IMR-90 (cell line): ENCODE data around the gene EPC2. TPM values are rescaled to one million over a fixed set of nuclear protein-coding genes. Genes with fewer than 3 reads are reported as not detected.

ENCODE experiments used
- ATAC-seq: fragments of 200-7000 bp; cut with Tn5 transposase; 2 replicates; pipeline ENCODE4 v1.9.1; 2020; ENCODE audit warnings: low read depth, mild to moderate bottlenecking, moderate library complexity
- BruUV-seq: library from RNA; stranded (reverse); fragments of 400-500 nt; replicated peaks from 2 replicates; lab custom pipeline; 2021; lab: Mats Ljungman, UMichigan
- CTCF ChIA-PET: fragments of 300-600 bp; formaldehyde crosslinking; extraction: SDS; loops from one replicate; lab custom pipeline; 2021; ENCODE audit warnings: antibody characterized with exemption; lab: Yijun Ruan, JAX
- POLR2A ChIA-PET: fragments of 300-600 bp; sonication (Branson Sonifier 250); formaldehyde crosslinking; loops from one replicate; lab custom pipeline; 2022; ENCODE audit warnings: antibody characterized with exemption; ENCODE audit not compliant: unreplicated experiment; lab: Charles Lee
- DNase-seq: peaks from one replicate; pipeline ENCODE4 v3.0.0; 2013
- H2AFZ ChIP-seq: replicated peaks from 2 replicates; pipeline ENCODE3; 2013; ENCODE audit warnings: low read length, mild to moderate bottlenecking; ENCODE audit not compliant: poor library complexity
- H2AK5ac ChIP-seq: 2 replicates; pipeline ENCODE4 v1.6.1; 2013; ENCODE audit warnings: low read depth, low read length, inconsistent platforms
- H2AK9ac ChIP-seq: replicated peaks from 2 replicates; pipeline ENCODE3; 2013; ENCODE audit warnings: mild to moderate bottlenecking, low read depth, low read length, moderate library complexity; ENCODE audit not compliant: poor library complexity
- H2BK120ac ChIP-seq: 2 replicates; pipeline ENCODE4 v1.6.1; 2013; ENCODE audit warnings: low read depth, low read length, inconsistent platforms
- H2BK15ac ChIP-seq: 3 replicates; pipeline ENCODE4 v1.6.1; 2013; ENCODE audit warnings: low read depth, low read length, inconsistent platforms
- H2BK20ac ChIP-seq: 2 replicates; pipeline ENCODE4 v1.6.1; 2013; ENCODE audit warnings: low read depth, mild to moderate bottlenecking, inconsistent platforms, low read length, moderate library complexity
- H2BK5ac ChIP-seq: 2 replicates; pipeline ENCODE4 v1.6.1; 2013; ENCODE audit warnings: mild to moderate bottlenecking, low read depth, low read length, inconsistent platforms; ENCODE audit not compliant: poor library complexity, severe bottlenecking
- H3K14ac ChIP-seq: replicated peaks from 2 replicates; pipeline ENCODE4 v1.6.1; 2013; ENCODE audit warnings: low read depth, low read length, inconsistent platforms
- H3K18ac ChIP-seq: 2 replicates; pipeline ENCODE4 v1.6.1; 2013; ENCODE audit warnings: low read depth, low read length, control low read depth
- H3K23ac ChIP-seq: 2 replicates; pipeline ENCODE4 v1.6.1; 2013; ENCODE audit warnings: low read depth, low read length, inconsistent platforms
- H3K27ac ChIP-seq: 2 replicates; pipeline ENCODE4 v1.5.1; 2013; ENCODE audit warnings: mild to moderate bottlenecking, control low read depth, low read length; ENCODE audit not compliant: insufficient read depth
- H3K27me3 ChIP-seq: 2 replicates; pipeline ENCODE4 v1.6.1; 2013; ENCODE audit warnings: low read length; ENCODE audit not compliant: control insufficient read depth, insufficient read depth
- H3K36me3 ChIP-seq: 2 replicates; pipeline ENCODE4 v1.6.1; 2013; ENCODE audit warnings: low read length, mixed read lengths; ENCODE audit not compliant: control insufficient read depth, insufficient read depth
- H3K4ac ChIP-seq: 2 replicates; pipeline ENCODE4 v1.6.1; 2013; ENCODE audit warnings: low read depth, low read length, inconsistent platforms
- H3K4me1 ChIP-seq: 2 replicates; pipeline ENCODE4 v1.6.1; 2013; ENCODE audit warnings: low read length, mixed read lengths; ENCODE audit not compliant: control insufficient read depth, insufficient read depth
- H3K4me2 ChIP-seq: 2 replicates; pipeline ENCODE4 v1.6.1; 2013; ENCODE audit warnings: low read depth, mild to moderate bottlenecking, control low read depth, low read length, moderate library complexity
- H3K4me3 ChIP-seq: 2 replicates; pipeline ENCODE4 v1.5.1; 2013; ENCODE audit warnings: low read depth, mild to moderate bottlenecking, control low read depth, low read length, moderate library complexity; ENCODE audit not compliant: insufficient read depth
- H3K56ac ChIP-seq: 2 replicates; pipeline ENCODE4 v1.6.1; 2013; ENCODE audit warnings: low read length, inconsistent platforms; ENCODE audit not compliant: insufficient read depth; ENCODE audit errors: extremely low read depth
- H3K79me1 ChIP-seq, 2 experiments: 2 replicates each; pipeline ENCODE4 v1.6.1; 2013; ENCODE audit warnings: low read length in 2 of 2, inconsistent platforms in 1 of 2, low read depth in 1 of 2
- H3K9ac ChIP-seq: 2 replicates; pipeline ENCODE4 v1.6.1; 2013; ENCODE audit warnings: low read depth, low read length, control low read depth
- H3K9me1 ChIP-seq: 2 replicates; pipeline ENCODE4 v1.6.1; 2013; ENCODE audit warnings: low read length, inconsistent platforms; ENCODE audit not compliant: insufficient read depth
- H3K9me3 ChIP-seq: 2 replicates; pipeline ENCODE4 v1.6.1; 2013; ENCODE audit warnings: low read length; ENCODE audit not compliant: control insufficient read depth, insufficient read depth
- H4K20me1 ChIP-seq: 2 replicates; pipeline ENCODE4 v1.6.1; 2013; ENCODE audit warnings: low read length, inconsistent platforms; ENCODE audit not compliant: insufficient read depth
- H4K5ac ChIP-seq: 2 replicates; pipeline ENCODE4 v1.6.1; 2013; ENCODE audit warnings: mild to moderate bottlenecking, low read depth, low read length, control low read depth
- H4K8ac ChIP-seq, 2 experiments: 2 replicates each; pipeline ENCODE4 v1.6.1; 2013; ENCODE audit warnings: low read depth in 2 of 2, low read length in 2 of 2, control low read depth in 1 of 2, inconsistent platforms in 1 of 2
- H4K91ac ChIP-seq: 2 replicates; pipeline ENCODE4 v1.6.1; 2013; ENCODE audit warnings: low read depth, low read length, inconsistent platforms; ENCODE audit not compliant: insufficient read depth
- BHLHE40 ChIP-seq: fragments of 150-350 bp; IDR thresholded peaks from 2 replicates; pipeline ENCODE4 v1.6.1; 2016; ENCODE audit warnings: mild to moderate bottlenecking, low read depth, low read length
- CHD1 ChIP-seq: IDR thresholded peaks from 2 replicates; pipeline ENCODE4 v1.6.1; 2012; ENCODE audit warnings: low read depth, low read length, improper control_type of control experiment
- FOS ChIP-seq: fragments of 150-350 bp; IDR thresholded peaks from 2 replicates; pipeline ENCODE4 v1.6.1; 2016; ENCODE audit warnings: low read depth, low read length
- MAFK ChIP-seq: IDR thresholded peaks from 2 replicates; pipeline ENCODE4 v1.6.1; 2012; ENCODE audit warnings: low read depth, low read length, improper control_type of control experiment
- MAZ ChIP-seq: IDR thresholded peaks from 2 replicates; pipeline ENCODE4 v1.6.1; 2012; ENCODE audit warnings: low read depth, mild to moderate bottlenecking, low read length, improper control_type of control experiment, moderate library complexity, borderline replicate concordance
- NFE2L2 ChIP-seq: fragments of 150-350 bp; IDR thresholded peaks from 2 replicates; pipeline ENCODE4 v1.6.1; 2016; ENCODE audit warnings: low read depth, mild to moderate bottlenecking, low read length
- POLR2A ChIP-seq: IDR thresholded peaks from 2 replicates; pipeline ENCODE4 v1.6.1; 2012; ENCODE audit warnings: mild to moderate bottlenecking, low read depth, low read length
- RCOR1 ChIP-seq: IDR thresholded peaks from 2 replicates; pipeline ENCODE4 v1.6.1; 2012; ENCODE audit warnings: mild to moderate bottlenecking, low read length, improper control_type of control experiment; ENCODE audit not compliant: insufficient replicate concordance
- WGBS, 2 experiments: methylation state at CpG; one replicate each; pipeline versions ENCODE4 v1.1.5 to v1.1.7; 2013; ENCODE audit warnings: missing lambda C conversion rate in 2 of 2; ENCODE audit not compliant: insufficient read length in 1 of 2; ENCODE audit errors: extremely low coverage in 2 of 2; 5-methylcytosine and 5-hydroxymethylcytosine counted together
- dilution Hi-C: fragments of 300-500 bp; cut with HindIII; formaldehyde crosslinking; loops from one replicate; pipeline ENCODE4 v1.14.3; 2018; ENCODE audit warnings: low sequenced_read_pairs; ENCODE audit not compliant: unreplicated experiment
- in situ Hi-C: fragments of 300-500 bp; cut with MboI; formaldehyde crosslinking; loops from 3 replicates; pipeline ENCODE4 v1.14.3; 2019; ENCODE audit warnings: low sequenced_read_pairs, inconsistent platforms, mixed read lengths
- intact Hi-C: fragments of 100-400 bp; cut with micrococcal nuclease; formaldehyde crosslinking; loops from 2 replicates; pipeline ENCODE4 v1.10.0; 2022
- polyA plus RNA-seq, 3 experiments: library from polyadenylated mRNA; depleted of rRNA; stranded (reverse); fragments of >200 nt; gene quantifications; 2 replicates each; pipeline ENCODE4 v1.2.3, GENCODE V29; 2012; ENCODE audit warnings: low replicate concordance in 1 of 3
- total RNA-seq: library from RNA; depleted of rRNA; stranded (reverse); fragments of >200 nt; gene quantifications from 2 replicates; pipeline ENCODE4 v1.2.3, GENCODE V29; 2012
- TF ChIP-seq, protein P1 (sequence below): fragments of 150-350 bp; IDR thresholded peaks from 2 replicates; pipeline ENCODE4 v1.6.1; 2016; ENCODE audit warnings: low read depth, mild to moderate bottlenecking, low read length, moderate library complexity, borderline replicate concordance
- TF ChIP-seq, protein P2 (sequence below): conservative IDR thresholded peaks from 2 replicates; pipeline ENCODE4 v1.5.1; 2012; ENCODE audit warnings: mild to moderate bottlenecking, low read depth, low read length, improper control_type of control experiment

EPC2 gene
- total and polyA plus RNA-seq, 2 of the 4 experiments (the other 2 are of a cell fraction): 10.6 to 22.6 TPM

DNA sequence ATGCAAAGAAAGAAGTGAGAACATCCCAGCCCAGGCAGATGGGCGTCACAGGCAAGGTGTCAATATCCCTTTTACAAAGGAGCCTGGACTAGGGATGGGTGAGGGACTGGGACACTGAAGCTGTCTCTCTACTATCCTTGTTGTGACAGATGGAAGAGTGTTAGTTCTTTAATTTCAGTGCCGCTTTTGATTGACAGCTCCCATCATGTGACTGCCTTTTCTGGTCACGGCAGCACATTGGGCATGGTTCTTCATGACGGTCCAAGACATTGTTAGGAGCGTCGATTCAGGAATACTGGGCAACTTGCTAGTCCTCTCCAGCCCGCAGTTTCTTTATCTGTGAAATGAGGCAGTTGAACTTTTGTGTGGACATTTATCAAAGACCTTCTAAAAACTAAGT lies 188.1 kb downstream of the EPC2 start:
- POLR2A ChIA-PET: no interaction called here
- no peaks in the 10 kb centered on the region for H3K4me1 ChIP-seq
- H3K4ac ChIP-seq: no peak overlapping the region
- no peak overlapping the region for H2AK5ac ChIP-seq
- no peak overlapping the region for H2AK9ac ChIP-seq
- CTCF ChIA-PET: no interaction called here
- no peak overlapping the region for H2AFZ ChIP-seq
- H3K4me3 ChIP-seq: no peak overlapping the region
- H2BK20ac ChIP-seq: no peak overlapping the region
- no peaks in the 10 kb centered on the region for H3K9me1 ChIP-seq
- no peak overlapping the region for H3K56ac ChIP-seq
- intact Hi-C loops: no loop called here
- no peak overlapping the region for H3K4me2 ChIP-seq
- H3K9ac ChIP-seq: no peak overlapping the region
- BruUV-seq: no TSS peak
- no peak overlapping the region for H2BK5ac ChIP-seq
- no peak for ATAC-seq
- no peaks in the 10 kb centered on the region for H3K79me1 ChIP-seq
- no peak overlapping the region for H2BK120ac ChIP-seq
- H4K91ac ChIP-seq: no peak overlapping the region
- no peak overlapping the region for H4K8ac ChIP-seq
- H3K9me3 ChIP-seq: no peaks in the 10 kb centered on the region
- no peak overlapping the region for H2BK15ac ChIP-seq
- H3K18ac ChIP-seq: no peak overlapping the region
- dilution Hi-C loops: no loop called here
- no peak overlapping the region for H3K23ac ChIP-seq
- no peak overlapping the region for H3K14ac ChIP-seq
- in situ Hi-C loops: no loop called here
- H3K27me3 ChIP-seq: peaks cover 7% of the 10 kb centered on the region; the same call in 1 of the 2 replicates
- 92% methylated on average over 4 of the region's 7 CpGs; no CpG with 5 or more reads in 1 of the 2 experiments for WGBS, 2 experiments
- DNase-seq: no peak
- no peak overlapping the region for H3K27ac ChIP-seq
- TF ChIP-seq, protein P1, sequence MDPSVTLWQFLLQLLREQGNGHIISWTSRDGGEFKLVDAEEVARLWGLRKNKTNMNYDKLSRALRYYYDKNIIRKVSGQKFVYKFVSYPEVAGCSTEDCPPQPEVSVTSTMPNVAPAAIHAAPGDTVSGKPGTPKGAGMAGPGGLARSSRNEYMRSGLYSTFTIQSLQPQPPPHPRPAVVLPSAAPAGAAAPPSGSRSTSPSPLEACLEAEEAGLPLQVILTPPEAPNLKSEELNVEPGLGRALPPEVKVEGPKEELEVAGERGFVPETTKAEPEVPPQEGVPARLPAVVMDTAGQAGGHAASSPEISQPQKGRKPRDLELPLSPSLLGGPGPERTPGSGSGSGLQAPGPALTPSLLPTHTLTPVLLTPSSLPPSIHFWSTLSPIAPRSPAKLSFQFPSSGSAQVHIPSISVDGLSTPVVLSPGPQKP: no peak
- TF ChIP-seq MAFK (no peak), NFE2L2 (no peak), BHLHE40 (no peak), POLR2A (no peak), CHD1 (no peak), RCOR1 (no peak), FOS (no peak), MAZ (no peak)
- TF ChIP-seq, protein P2, sequence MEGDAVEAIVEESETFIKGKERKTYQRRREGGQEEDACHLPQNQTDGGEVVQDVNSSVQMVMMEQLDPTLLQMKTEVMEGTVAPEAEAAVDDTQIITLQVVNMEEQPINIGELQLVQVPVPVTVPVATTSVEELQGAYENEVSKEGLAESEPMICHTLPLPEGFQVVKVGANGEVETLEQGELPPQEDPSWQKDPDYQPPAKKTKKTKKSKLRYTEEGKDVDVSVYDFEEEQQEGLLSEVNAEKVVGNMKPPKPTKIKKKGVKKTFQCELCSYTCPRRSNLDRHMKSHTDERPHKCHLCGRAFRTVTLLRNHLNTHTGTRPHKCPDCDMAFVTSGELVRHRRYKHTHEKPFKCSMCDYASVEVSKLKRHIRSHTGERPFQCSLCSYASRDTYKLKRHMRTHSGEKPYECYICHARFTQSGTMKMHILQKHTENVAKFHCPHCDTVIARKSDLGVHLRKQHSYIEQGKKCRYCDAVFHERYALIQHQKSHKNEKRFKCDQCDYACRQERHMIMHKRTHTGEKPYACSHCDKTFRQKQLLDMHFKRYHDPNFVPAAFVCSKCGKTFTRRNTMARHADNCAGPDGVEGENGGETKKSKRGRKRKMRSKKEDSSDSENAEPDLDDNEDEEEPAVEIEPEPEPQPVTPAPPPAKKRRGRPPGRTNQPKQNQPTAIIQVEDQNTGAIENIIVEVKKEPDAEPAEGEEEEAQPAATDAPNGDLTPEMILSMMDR: no peak
- H3K36me3 ChIP-seq: no peaks in the 10 kb centered on the region
- no peaks in the 10 kb centered on the region for H4K20me1 ChIP-seq
- H4K5ac ChIP-seq: no peak overlapping the region
